GM12801 (cell line): Measurements from ENCODE around the gene TRMT61A.

Experiments
- CTCF ChIP-seq: IDR thresholded peaks from one replicate; pipeline ENCODE4 v1.5.1; 2011; ENCODE audit warnings: control low read depth; ENCODE audit not compliant: insufficient read length; ENCODE audit errors: extremely low read depth

Gene TRMT61A

DNA sequence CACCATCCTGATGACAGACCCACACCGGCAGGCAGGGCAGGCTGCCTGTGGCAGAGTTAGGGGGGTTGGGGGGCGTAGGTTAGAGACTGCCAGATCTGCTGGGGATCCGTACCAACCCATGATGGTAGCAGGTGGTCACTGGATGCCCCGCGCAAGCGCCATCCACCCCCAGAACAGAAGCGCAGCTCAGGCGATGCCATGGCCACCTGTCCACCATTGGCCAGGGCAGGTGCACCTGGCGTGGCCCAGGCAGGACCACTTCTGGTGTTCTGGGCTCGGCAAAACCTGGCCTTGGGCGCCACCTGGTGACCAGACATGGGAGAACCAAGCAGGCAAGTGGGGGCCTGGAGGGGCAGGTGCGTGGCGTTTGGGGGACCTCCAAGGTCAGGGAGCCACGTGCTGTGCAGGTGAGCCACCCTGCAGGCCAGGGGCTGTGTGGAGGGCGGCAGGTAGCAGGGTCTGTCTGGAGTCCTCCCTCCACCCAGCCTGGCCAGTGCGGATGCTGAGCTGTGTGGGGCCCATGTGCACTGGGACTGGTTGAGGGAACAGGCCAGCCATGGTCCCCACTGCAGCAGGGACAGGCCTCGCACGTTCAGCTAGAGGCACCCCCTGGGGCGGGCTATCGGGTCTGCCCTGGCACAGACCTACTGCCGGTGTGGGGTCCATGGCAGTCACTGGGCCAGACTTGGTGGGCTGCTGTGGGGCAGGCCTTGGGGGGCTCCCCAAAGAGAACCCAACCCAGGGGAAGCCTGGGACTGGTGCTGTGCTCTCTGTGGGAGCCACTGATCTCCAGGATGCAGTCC lies 17.9 kb downstream of the TRMT61A start:
- TF ChIP-seq CTCF = no peak

DNA sequence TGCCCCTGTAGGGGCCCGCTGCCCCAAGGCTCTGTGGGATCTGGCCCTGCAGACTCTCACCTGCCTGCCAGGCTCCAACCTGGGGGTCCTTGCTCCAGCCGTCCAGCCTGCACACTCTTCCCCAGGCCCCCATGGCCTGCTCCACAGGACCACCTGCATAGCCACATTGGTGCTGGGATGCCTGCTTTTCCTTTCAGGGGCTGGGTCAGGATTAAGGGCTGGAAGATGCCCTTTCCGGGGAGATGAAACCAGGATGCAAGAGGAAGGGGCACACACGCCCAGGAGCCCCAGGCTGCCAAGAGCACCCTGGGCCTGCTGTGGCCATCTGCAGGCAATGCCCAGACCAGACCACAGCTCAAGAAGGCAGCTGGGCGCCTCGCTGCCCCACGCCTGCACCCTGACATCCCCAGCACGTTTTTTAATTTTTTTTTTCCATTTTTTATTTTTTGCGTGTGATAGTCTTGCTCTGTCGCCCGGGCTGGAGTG lies 18.5 kb downstream of the TRMT61A start:
- TF ChIP-seq CTCF = no peak

GRCh38 chr14:103547941-103548462 lies 19.0 kb downstream of the TRMT61A start:
- no peak for TF ChIP-seq CTCF

- TF ChIP-seq CTCF = no peak
Measured at GRCh38 chr14:103548463-103549351, 19.7 kb downstream of the TRMT61A start.

GRCh38 chr14:103549361-103550311 lies 20.6 kb downstream of the TRMT61A start:
- TF ChIP-seq CTCF = no peak

DNA sequence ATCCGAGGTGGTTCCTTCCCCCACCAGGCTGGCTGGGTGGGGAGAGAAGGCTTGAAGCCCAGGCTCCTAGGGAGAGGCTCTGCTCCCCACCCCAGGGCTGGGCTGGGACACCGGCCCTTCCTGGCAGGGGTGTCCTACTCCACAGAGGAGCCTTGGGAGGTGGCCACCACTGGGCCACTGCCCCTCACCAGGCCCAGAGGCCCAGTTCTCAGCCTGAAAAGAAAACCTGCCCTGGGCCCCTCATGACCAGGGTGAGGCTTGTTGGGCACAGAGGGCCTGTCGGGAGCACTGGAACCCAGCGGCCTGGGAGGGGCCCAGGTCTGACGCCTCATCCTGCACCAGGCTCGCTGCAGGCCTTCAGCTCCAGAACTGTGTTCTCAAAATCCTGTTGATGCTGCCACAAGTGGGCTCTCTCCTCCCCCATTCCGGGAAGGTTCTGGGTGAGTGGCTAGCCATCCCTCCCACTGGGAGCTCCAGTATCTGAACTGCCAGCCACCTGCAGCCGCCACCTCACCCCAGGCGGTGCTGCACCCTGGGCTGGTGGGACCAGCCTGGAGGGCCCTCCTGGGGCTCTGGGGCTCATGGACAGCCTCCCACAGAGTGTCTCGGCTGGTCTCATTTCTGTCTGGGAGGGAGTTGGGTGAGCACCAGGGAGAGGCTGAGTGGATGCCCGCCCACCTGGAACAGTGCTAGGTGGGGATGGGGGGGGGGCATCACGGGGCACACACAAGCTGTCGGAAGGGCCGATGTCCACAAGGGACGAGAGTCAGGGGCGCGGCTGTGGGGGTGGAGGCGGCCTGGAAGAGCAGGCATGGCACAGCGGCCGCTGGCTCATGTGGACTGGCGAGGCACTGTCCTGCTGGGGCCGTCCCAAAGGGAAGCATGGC lies 21.7 kb downstream of the TRMT61A start:
- no peak for TF ChIP-seq CTCF
